ENCODE results near the gene PCDHGB1.
"Not testable (repeated sequence)": the region's sequence is repeated elsewhere in the genome, so short reads cannot be mapped to it uniquely, and the experiment has no call there.

PCDHGB1 gene

DNA sequence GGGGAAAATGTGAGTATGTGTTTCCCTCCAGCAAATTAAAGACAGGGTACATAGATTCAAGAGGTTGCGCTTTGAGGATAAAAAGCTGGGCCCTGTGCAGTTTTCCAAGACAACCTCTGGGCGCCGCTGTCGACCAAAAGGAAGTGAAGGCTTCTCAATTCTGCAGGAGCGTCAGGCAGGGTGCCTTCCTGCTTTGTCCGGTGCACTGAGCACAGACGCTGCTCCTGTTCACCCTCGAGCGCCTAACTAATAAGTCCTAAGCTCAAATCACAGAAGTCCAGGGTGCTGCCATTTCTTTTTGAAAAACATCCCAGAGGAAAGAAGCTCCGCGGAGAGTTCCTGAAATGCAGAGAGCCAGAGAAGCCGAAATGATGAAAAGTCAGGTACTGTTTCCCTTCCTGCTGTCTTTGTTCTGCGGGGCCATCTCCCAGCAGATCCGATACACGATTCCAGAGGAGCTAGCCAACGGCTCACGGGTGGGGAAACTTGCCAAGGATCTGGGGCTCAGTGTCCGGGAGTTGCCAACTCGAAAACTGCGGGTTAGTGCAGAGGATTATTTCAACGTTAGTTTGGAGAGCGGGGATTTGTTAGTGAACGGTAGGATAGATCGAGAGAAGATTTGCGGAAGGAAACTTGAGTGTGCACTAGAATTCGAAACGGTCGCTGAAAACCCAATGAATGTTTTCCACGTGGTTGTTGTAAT is at the start of gene PCDHGB1:
Gene PCDHGB1 (plus strand): TSS at position 183 of the 703 bp plus-strand sequence. CDS start 162 bp downstream, at position 345.
- no peak for DNase-seq

DNA sequence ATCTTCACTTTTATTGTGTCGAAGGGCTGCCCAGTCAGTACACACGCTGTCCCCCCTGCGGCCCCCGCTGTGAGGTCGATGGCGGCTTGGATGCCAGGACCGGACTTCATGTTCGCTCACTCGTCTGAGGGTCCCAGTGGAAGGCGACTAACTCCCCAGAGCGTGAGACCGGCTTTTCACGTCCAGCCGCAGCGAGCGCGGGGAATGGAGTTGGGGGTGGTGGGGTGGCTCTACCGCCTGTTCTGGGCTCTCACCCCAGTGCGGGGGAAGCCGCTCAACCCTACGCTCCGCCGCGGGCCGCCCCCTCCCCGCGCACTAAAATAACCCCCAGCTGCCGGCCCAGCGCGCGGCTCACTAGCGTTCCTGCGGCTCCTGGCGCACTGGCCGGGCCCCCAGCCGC is 46.1 kb upstream of the PCDHGB1 start, which contains the start of gene SLC25A2:
Gene SLC25A2 (minus strand): TSS at position 294 of the 400 bp plus-strand sequence. CDS start 184 bp downstream, at position 110.
- no peak for DNase-seq

DNA sequence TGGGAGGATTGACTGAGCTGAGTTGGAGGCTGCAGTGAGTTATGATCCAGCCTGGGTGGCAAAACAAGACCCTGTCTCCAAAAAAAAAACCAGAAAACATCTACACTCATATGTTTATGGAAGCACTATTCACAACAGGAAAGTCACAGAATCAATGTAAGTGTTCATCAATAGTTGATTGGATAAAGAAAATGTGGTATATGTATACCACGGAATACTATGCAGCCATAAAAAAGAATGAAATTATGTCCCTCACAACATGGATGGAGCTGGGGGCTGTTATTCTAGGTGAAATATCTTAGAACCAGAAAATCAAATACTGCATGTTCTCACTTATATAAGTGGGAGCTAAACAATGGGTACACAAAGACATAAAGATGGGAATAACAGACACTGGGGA is 43.3 kb upstream of the PCDHGB1 start:
- DNase-seq: no peak

DNA sequence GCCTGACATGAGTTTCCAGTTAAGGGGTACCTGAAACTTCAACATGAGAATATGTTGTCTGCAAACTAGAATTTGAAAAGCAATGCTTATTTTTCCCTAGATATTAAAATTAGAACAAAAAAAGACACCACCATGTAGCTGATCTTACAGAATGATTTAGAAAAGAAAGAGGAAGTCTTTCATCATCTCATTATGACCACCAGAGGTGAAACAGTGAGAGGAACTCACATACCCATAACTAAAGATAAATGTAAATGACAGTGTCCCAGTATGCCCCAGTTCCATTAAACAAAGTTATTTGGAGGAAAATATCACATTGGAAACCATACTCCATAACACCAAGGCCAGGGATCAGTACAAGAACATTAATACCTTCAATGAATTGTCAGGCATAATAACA is 36.2 kb upstream of the PCDHGB1 start:
- no peak for DNase-seq

DNA sequence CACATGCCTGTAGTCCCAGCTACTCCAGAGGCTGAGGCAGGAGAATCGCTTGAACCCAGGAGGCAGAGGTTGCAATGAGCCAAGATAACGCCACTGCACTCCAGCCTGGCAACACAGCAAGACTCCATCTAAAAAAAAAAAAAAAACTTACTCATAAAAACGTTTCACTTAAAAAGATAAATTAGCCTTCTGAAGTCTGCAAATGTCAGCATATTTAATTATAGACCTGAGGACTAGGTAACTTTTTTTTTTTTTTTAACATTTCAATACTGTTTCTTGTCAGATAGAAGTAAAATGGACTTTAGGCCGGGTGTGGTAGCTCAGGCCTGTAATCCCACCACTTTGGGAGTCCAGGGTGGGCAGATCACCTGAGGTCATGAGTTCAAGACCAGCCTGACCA is 32.9 kb upstream of the PCDHGB1 start:
- not testable (repeated sequence) for DNase-seq

DNA sequence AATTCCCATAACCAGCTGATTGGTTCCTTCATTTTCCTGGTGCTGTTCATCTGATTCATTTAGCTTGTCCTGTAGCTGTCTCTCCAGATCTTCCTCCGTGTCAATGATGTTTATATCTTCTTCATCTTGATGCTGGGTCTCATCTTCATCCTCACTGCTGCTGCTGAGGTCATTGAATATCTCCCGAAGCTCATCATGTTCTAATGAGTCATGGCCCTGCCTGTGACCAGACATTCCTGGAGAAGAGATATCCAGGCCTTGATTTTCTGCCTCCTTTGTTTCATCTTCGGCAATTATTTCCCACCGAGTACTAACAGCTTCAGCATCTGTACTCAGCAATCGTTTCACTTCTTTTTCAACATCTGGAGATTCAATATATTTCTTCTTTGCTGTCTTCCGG is 30.7 kb upstream of the PCDHGB1 start:
- no peak for DNase-seq

DNA sequence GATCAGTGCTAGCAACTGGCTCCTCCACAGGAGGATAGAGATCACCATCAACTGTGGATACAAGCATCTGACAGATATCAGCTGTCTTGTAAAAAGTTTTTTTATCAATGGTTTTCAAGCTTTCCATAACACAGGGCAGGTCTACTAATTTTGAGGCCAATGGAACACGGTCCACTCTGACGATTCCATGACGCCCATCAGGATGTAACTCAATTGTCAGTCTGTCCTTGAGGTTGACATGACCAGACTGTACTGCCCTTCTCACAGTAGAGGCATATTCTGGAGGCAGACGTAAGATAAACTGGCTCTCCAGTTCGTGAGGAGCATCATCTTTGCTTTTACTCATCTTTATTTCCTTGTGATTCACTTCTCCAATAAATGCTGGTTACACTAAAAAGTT is 30.2 kb upstream of the PCDHGB1 start:
- no peak for DNase-seq

DNA sequence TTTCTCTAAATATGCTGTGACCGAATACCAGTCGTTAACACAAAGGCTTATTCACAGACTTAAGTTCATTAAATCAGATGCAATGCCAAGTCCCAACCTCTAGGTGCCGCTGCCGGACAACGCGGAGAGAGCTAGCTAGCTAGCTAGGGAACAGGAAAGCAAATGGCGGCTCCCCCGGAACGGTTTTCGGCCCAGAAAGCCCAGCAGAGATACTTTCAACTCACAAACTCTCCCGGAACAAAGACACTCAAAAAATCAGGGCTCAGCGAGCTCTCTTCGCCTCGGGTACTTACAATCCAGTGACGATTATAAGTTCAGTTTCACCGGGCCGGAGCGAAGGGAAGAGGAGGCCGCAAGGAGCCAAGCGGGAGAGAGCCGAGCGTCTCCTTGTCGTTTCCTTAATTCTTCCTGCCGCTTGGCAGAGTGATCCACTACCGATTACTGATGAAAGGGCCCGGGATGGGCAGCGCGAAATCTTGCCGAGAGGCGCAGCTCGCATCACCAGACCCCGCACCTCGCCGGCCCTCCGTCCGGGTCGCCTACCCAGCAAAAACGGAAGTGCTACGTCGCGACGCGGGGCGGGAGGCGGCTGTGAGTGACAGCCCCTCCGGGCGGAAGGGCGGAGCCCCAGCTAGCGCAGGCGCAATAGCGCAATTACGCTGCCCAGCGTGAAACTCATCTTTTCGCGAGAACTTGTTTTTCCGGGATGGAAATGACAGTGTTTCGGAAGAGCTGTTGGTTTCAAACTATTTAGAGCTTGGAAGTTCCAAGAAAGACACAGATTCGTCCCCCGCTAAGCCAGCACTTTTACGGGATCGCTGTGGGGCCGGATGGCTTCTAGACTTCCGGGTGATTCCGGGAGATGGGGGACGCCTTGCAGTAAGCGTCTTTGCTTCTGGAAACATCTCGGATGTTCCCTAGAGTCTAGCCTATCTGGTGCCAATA is 29.4 kb upstream of the PCDHGB1 start, which contains the start of gene TAF7:
Gene TAF7 (minus strand): TSS at position 560 of the 945 bp plus-strand sequence. CDS start 740 bp downstream, outside the sequence.
- peak; percentile 92 for DNase-seq

DNA sequence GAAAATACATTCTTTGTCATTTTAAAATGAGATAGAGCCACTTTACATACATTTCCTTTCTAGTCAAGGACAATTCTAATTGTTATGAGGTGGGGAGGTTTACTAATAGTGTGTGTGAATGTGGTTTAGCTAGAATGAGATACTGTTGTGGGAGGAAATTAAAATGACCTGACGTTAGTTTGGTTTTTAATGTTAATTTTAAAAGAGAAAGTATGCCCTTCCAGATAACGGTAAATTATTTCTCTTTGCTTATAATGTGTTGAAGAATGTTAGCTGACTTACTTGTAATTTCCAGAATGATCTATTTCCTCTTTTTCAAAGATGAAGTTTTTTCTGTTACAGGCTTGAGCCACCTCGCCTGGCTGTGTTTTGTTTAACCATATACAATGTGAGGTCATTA is 27.6 kb upstream of the PCDHGB1 start:
- DNase-seq: no peak

DNA sequence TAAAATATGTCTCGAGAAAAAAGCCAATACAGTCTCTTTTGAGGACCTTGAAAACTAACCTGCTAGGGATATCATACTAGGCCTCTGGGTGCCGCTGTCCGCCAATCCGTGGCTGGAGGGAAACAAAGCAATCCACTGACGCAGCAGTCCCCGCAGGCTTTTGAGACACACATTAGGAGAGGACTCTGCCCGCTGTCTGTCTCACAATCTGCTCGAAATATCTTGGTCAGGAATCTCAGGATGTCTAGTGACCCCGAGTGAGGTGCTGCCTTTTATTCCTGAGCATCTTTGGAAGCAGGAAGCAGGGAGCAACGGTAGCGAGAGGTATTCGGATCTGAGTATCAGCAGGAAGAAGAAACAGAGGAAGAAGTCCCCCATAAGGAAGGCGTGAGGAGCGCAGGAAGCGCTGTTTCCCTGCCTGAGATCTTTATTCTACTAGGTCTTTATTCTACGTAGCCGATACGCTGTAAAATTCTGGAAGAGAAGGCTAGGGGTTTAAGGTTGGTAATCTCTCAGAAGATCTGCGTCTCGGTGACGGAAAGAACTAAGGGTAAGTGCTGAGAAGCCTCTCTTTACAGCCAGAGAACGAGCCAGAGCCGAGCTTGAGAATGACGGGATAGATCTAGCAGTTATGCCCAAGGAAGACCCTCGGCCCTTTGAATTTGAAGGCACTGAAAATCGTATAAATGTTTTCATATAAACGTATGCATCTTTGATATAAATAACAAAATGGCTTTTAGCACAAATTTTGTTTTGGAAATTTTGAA is 23.6 kb upstream of the PCDHGB1 start:
- peak; percentile 46 for DNase-seq

DNA sequence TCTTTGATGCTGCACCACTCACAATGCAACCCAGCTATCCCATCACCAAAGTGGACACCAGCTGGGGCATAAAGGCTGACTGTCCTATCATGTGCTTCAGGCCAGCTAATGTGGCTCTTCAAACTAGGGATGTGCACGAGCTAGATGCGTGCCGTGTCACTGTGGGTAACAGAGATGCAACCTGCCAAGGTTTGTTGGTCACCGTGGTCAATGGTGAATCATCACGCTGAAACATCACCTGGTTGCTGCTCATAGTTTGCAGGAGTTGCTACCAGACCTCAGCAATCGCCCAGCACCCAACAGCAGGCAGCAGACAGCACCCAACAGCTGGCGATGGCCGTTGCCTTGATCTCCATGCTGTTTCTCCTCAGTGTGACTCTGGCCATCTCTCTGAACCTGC is 21.7 kb upstream of the PCDHGB1 start:
- DNase-seq: no peak

DNA sequence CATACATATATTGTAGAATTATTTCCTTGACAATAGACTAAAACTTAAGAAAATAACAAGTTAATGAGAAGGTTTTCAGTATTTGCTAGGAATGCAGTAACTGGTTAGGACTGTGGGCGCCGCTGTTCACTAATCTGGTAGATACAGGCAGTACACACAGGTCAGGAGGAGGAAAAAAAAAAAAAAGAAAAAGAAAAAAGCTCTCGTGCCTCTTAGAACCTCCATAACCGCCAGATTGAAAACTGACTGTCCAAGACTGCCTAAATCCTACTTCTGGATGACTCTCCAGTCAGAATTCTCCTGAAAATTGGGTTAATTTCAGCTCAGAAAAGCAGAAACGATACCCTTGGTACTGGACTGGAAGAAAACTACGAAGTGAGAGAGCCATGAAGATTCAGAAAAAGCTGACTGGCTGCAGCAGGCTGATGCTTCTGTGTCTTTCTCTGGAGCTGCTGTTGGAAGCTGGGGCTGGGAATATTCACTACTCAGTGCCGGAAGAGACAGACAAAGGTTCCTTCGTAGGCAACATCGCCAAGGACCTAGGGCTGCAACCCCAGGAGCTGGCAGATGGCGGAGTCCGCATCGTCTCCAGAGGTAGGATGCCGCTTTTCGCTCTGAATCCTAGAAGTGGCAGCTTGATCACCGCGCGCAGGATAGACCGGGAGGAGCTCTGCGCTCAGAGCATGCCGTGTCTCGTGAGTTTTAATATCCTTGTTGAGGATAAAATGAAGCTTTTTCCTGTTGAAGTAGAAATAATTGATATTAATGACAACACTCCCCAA is 19.4 kb upstream of the PCDHGB1 start, which contains the start of gene PCDHGA1:
Gene PCDHGA1 (plus strand): TSS at position 216 of the 782 bp plus-strand sequence.
- no peak for DNase-seq

DNA sequence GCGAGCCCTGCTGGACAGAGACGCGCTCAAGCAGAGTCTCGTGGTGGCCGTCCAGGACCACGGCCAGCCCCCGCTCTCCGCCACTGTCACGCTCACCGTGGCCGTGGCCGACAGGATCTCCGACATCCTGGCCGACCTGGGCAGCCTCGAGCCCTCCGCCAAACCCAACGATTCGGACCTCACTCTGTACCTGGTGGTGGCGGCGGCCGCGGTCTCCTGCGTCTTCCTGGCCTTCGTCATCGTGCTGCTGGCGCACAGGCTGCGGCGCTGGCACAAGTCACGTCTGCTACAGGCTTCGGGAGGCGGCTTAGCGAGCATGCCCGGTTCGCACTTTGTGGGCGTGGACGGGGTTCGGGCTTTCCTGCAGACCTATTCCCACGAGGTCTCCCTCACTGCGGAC is 17.3 kb upstream of the PCDHGB1 start:
- DNase-seq: not testable (repeated sequence)

DNA sequence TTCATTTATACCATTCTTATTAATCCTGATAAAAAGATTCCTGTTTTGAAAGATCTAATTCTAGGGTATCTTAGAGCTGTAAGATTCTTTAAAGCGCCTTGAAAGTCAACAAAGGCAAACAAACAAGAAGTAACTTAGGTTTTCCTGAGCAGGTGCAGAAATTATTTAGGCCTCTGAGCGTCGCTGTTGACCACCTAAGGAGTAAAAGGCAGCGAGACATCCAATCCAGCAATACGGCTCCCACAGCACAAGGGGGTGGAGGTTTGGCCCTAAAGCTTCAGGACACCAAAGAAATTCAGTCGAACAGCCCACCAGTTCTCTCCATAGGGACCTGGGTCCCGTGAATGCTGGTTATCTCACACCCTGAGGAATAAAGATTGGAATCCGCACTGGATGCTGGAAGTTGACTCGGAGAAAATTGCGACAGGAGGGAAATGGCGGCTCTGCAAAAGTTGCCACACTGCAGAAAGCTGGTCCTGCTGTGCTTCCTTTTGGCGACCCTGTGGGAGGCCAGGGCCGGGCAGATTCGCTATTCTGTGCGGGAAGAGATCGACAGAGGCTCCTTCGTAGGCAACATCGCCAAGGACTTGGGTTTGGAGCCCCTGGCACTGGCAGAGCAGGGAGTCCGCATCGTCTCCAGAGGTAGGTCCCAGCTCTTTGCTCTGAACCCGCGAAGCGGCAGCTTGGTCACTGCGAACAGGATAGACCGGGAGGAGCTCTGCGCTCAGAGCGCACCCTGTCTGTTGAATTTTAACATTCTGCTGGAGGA is 11.2 kb upstream of the PCDHGB1 start, which contains the start of gene PCDHGA2:
Gene PCDHGA2 (plus strand): TSS at position 223 of the 769 bp plus-strand sequence.
- DNase-seq: no peak

DNA sequence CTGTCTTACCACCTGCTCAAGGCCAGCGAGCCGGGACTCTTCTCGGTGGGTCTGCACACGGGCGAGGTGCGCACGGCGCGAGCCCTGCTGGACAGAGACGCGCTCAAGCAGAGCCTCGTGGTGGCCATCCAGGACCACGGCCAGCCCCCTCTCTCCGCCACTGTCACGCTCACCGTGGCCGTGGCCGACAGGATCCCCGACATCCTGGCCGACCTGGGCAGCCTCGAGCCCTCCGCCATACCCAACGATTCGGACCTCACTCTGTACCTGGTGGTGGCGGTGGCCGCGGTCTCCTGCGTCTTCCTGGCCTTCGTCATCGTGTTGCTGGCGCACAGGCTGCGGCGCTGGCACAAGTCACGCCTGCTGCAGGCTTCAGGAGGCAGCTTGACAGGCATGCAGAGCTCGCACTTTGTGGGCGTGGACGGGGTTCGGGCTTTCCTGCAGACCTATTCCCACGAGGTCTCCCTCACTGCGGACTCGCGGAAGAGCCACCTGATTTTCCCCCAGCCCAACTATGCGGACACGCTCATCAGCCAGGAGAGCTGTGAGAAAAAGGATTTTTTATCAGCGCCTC is 9.0 kb upstream of the PCDHGB1 start:
- DNase-seq: not testable (repeated sequence)

DNA sequence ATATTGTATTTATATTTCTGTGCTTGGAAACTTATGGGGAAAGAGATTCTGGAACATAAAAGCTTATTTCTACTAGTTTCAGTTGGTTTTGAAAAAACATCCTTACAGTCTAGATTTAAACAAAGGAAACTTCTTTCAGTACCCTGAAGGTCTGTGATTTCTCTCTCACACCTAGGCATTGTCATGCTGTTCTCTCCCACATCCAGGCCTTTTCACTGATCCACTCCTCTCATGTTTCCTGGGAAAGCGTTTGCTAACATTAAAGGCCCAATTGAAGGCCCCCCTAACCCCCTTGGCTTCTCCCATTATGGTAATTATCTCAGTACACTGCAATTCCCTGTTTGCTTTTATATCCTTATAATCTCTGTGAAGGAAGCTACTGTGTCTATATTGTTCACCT is 7.1 kb upstream of the PCDHGB1 start:
- no peak for DNase-seq

DNA sequence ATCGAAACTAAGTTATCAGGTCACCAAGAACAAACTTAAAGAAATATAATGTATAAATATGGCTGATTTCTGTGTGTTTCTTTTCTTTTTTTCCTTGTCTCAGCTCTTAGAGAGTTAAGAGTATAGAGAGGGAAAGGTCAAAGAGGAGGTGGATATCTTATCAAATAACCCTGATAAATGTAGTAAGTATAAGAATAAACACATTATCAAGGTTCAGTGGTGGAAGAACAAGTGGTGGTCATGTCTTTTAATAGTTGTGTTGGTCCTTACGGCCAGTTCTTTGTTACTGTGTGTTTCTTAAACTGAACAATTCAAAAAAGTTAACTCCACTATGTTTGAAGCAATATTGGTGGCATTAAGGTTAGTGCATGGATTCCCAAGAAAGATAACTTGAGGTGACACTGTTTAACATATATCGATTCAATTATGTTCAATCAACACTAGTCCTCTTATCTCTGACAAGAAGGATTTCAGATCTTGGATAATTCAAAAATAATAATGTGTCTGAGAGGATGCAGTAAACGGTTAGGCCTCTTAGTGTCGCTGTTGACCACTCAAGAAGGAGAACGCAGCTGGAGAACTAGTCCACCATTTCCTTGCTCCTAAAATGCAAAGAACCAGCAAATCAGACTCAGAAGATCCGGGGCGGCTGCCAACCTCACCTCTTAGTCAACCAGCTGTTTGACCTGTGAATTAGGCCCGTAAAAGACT is 6.5 kb upstream of the PCDHGB1 start, which contains the start of gene PCDHGA3:
Gene PCDHGA3 (plus strand): TSS at position 588 of the 711 bp plus-strand sequence. CDS start 205 bp downstream, outside the sequence.
- DNase-seq: no peak

DNA sequence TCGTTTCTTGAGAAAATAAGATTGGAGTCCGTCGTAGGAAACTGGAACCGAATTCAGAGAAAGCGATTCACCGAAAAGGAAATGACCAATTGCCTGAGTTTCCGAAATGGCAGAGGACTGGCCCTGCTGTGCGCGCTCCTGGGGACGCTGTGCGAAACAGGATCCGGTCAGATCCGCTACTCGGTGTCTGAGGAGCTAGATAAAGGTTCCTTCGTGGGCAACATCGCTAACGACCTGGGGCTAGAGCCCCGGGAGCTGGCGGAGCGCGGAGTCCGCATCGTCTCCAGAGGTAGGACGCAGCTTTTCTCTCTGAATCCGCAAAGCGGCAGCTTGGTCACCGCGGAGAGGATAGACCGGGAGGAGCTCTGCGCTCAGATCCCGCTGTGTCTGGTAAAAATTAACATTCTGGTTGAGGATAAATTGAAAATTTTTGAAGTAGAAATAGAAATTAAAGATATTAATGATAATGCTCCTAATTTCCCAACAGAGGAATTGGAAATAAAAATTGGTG is 5.9 kb upstream of the PCDHGB1 start:
- no peak for DNase-seq

DNA sequence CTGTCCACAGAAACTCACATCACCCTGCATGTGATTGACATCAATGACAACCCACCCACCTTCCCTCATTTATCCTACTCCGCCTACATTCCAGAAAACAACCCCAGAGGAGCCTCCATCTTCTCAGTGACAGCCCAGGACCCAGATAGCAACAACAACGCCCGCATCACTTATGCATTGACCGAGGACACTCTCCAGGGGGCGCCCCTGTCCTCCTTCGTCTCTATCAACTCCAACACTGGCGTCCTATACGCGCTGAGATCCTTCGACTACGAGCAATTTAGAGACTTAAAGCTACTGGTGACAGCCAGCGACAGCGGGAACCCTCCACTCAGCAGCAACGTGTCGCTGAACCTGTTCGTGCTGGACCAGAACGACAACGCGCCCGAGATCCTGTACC is 4.6 kb upstream of the PCDHGB1 start:
- no peak for DNase-seq

DNA sequence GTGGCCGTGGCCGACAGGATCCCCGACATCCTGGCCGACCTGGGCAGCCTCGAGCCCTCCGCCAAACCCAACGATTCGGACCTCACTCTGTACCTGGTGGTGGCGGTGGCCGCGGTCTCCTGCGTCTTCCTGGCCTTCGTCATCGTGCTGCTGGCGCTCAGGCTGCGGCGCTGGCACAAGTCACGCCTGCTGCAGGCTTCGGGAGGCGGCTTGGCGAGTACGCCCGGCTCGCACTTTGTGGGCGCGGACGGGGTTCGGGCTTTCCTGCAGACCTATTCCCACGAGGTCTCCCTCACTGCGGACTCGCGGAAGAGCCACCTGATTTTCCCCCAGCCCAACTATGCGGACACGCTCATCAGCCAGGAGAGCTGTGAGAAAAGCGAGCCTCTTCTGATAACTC is 3.9 kb upstream of the PCDHGB1 start:
- DNase-seq: not testable (repeated sequence)
